Gastrocnemius medialis (tissue), 4 donors: Measurements from ENCODE around the gene RBM47. TPM values are rescaled to one million over a fixed set of nuclear protein-coding genes. Genes with fewer than 3 reads are reported as not detected.

Experiments used
- ATAC-seq, 2 donors: fragments of 150-250 bp; one replicate each; pipeline ENCODE4 v1.9.1; 2016
- DNase-seq, 2 donors: peaks; one replicate each; pipeline ENCODE4 v3.0.0-alpha.2; 2019
- H3K27ac ChIP-seq, 4 donors: fragments of 200-600 bp; sonication (generic); 1 replicate in 1 of 4; 2 replicates in 3 of 4; pipeline ENCODE4 v1.5.1; 2016 to 2018; ENCODE audit warnings: mild to moderate bottlenecking in 2 of 4, moderate library complexity in 1 of 4
- H3K27me3 ChIP-seq, 3 donors: fragments of 200-600 bp; sonication (generic) in 2 of 3; 1 replicate in 1 of 3; 2 replicates in 2 of 3; pipeline versions ENCODE4 v1.5.1 to v1.6.0; 2016 to 2019; ENCODE audit warnings: mild to moderate bottlenecking in 1 of 3, moderate library complexity in 1 of 3
- H3K36me3 ChIP-seq, 2 donors: fragments of 200-600 bp; sonication (generic) in 1 of 2; one replicate each; pipeline ENCODE4 v1.5.1; 2017 to 2018
- H3K4me1 ChIP-seq, 2 donors: fragments of 200-600 bp; sonication (generic) in 1 of 2; one replicate each; pipeline ENCODE4 v1.5.1; 2016 to 2017; ENCODE audit warnings: mild to moderate bottlenecking in 2 of 2
- H3K4me3 ChIP-seq, 4 donors: fragments of 200-600 bp; sonication (generic) in 3 of 4; 1 replicate in 1 of 4; 2 replicates in 3 of 4; pipeline ENCODE4 v1.5.1; 2016 to 2019; ENCODE audit warnings: mild to moderate bottlenecking in 2 of 4
- H3K9me3 ChIP-seq, 3 donors: fragments of 200-600 bp; sonication (generic) in 2 of 3; 1 replicate in 1 of 3; 2 replicates in 2 of 3; pipeline ENCODE4 v1.5.1; 2016 to 2019
- CTCF ChIP-seq, 5 experiments: fragments of 450-650 bp in 3 of 5; fragments of 200-600 bp in 2 of 5; sonication (generic) in 2 of 5; IDR thresholded peaks in 4 of 5; conservative IDR thresholded peaks in 1 of 5; 1 replicate in 4 of 5; 2 replicates in 1 of 5; pipeline ENCODE4 v1.5.1; 2016 to 2019; ENCODE audit warnings: antibody characterized with exemption in 5 of 5, mild to moderate bottlenecking in 3 of 5, moderate library complexity in 3 of 5
- POLR2A ChIP-seq, 2 donors: fragments of 450-650 bp; IDR thresholded peaks; one replicate each; pipeline ENCODE4 v1.6.1; 2017; ENCODE audit warnings: antibody characterized with exemption in 2 of 2, mild to moderate bottlenecking in 2 of 2, moderate library complexity in 2 of 2
- in situ Hi-C, 4 donors: fragments of 200-750 bp; cut with MboI; loops; one replicate each; pipeline versions ENCODE4 v1.15.0 to v1.8.0; 2017; ENCODE audit warnings: low sequenced_read_pairs in 4 of 4
- intact Hi-C: fragments of 100-400 bp; cut with DNase I; formaldehyde crosslinking; loops from one replicate; pipeline ENCODE4 v1.15.1; 2023; ENCODE audit warnings: low total_unique reads
- total RNA-seq, 4 donors: library from RNA; depleted of rRNA; stranded (reverse); fragments of >200 nt; gene quantifications; one replicate each; pipeline versions ENCODE4 v1.1.0 to v1.2.3, GENCODE V29; 2016

The RBM47 gene
- total RNA-seq, 4 donors from 2014 or later: 1.5 to 8.7 (median 4.3) TPM

DNA sequence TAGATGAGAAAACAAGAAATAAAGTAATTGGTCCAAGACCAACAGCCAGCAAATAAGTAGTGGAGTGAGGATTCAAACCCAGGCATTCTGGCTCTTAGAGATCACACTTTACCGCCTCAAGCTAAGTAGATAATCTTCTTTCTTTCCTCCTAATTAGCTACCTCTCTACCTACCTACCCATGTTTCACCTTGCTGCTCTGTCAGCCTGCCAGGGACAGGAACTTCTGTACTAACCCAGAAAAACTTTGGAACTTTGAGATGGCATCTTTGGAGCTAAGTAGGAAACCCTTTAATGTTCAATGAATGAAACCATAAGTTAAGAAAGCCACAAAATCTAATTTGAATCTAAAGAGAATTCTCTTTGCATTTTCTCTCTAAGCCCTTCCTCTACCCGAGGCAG is 149.4 kb downstream of the RBM47 start:
- no peak overlapping the region for H3K4me3 ChIP-seq
- H3K27me3 ChIP-seq: peaks cover 0 to 2% (median 0%) of the 10 kb centered on the region in 3 donors
- H3K4me1 ChIP-seq: no peaks in the 10 kb centered on the region
- in situ Hi-C loops (no loop called here), intact Hi-C loops (no loop called here)
- H3K36me3 ChIP-seq: no peaks in the 10 kb centered on the region
- DNase-seq (no peak), ATAC-seq (no peak)
- no peaks in the 10 kb centered on the region for H3K9me3 ChIP-seq
- TF ChIP-seq POLR2A (IDR thresholded peaks at IDR 0.05): no peak
- TF ChIP-seq CTCF (IDR thresholded peaks at IDR 0.05 in 4 of 5, conservative IDR thresholded peaks at IDR 0.05 in 1 of 5): no peak
- no peak overlapping the region for H3K27ac ChIP-seq

GRCh38 chr4:40479378-40479777 is 150.3 kb downstream of the RBM47 start:
- Histone ChIP-seq H3K9me3 (no peaks in the 10 kb centered on the region), H3K27me3 (peaks cover 0 to 2% (median 0%) of the 10 kb centered on the region in 3 donors), H3K27ac (no peak overlapping the region), H3K4me3 (no peak overlapping the region), H3K36me3 (no peaks in the 10 kb centered on the region), H3K4me1 (no peaks in the 10 kb centered on the region)
- DNase-seq (no peak), ATAC-seq (no peak)
- no peak for TF ChIP-seq CTCF (IDR thresholded peaks at IDR 0.05 in 4 of 5, conservative IDR thresholded peaks at IDR 0.05 in 1 of 5)
- TF ChIP-seq POLR2A (IDR thresholded peaks at IDR 0.05): no peak
- intact Hi-C loops: no loop called here
- in situ Hi-C loops: no loop called here

- ATAC-seq: no peak
- TF ChIP-seq CTCF (IDR thresholded peaks at IDR 0.05 in 4 of 5, conservative IDR thresholded peaks at IDR 0.05 in 1 of 5) (no peak), POLR2A (IDR thresholded peaks at IDR 0.05) (no peak)
- in situ Hi-C loops: no loop called here
Observed at GRCh38 chr4:40475609-40476008, 154.1 kb downstream of the RBM47 start.

GRCh38 chr4:40473578-40474388 is 155.9 kb downstream of the RBM47 start:
- Histone ChIP-seq H3K4me1 (no peaks in the 10 kb centered on the region), H3K27ac (no peak overlapping the region), H3K9me3 (no peaks in the 10 kb centered on the region), H3K4me3 (no peak overlapping the region), H3K27me3 (peaks cover 0 to 2% (median 0%) of the 10 kb centered on the region in 3 donors), H3K36me3 (no peaks in the 10 kb centered on the region)
- DNase-seq (no peak), ATAC-seq (no peak)
- intact Hi-C loops: no loop called here
- in situ Hi-C loops: no loop called here
- TF ChIP-seq POLR2A (IDR thresholded peaks at IDR 0.05) (no peak), CTCF (IDR thresholded peaks at IDR 0.05 in 4 of 5, conservative IDR thresholded peaks at IDR 0.05 in 1 of 5) (no peak)

More at GRCh38 chr4:40475609-40476008, 154.1 kb downstream of the RBM47 start:
- no peaks in the 10 kb centered on the region for H3K9me3 ChIP-seq
- H3K27ac ChIP-seq: no peak overlapping the region
- H3K4me3 ChIP-seq: no peak overlapping the region
- H3K4me1 ChIP-seq: no peaks in the 10 kb centered on the region
- H3K36me3 ChIP-seq: no peaks in the 10 kb centered on the region
- peaks cover 0 to 2% (median 0%) of the 10 kb centered on the region in 3 donors for H3K27me3 ChIP-seq
- intact Hi-C loops: no loop called here
- DNase-seq: no peak
